Right lobe of liver (tissue), 6 donors: ENCODE measurements around the gene OTOA. TPM values are rescaled to one million over a fixed set of nuclear protein-coding genes. Genes with fewer than 3 reads are reported as not detected.

Experiments used
- ATAC-seq, 4 donors: fragments of 200-7000 bp; cut with Tn5 transposase; one replicate each; pipeline ENCODE4 v1.9.1; 2020; ENCODE audit warnings: mild to moderate bottlenecking in 4 of 4, moderate library complexity in 4 of 4
- DNase-seq, 3 donors: peaks; one replicate each; pipeline ENCODE4 v3.0.0-alpha.2; 2020
- H3K27ac ChIP-seq, 3 donors: fragments of 200-600 bp; one replicate each; pipeline ENCODE4 v1.8.0; 2022
- H3K27me3 ChIP-seq, 2 donors: fragments of 200-600 bp; one replicate each; pipeline ENCODE4 v1.8.0; 2022
- H3K36me3 ChIP-seq, 4 donors: fragments of 200-600 bp; sonication (generic) in 1 of 4; one replicate each; pipeline versions ENCODE4 v1.5.1 to v1.8.0; 2017 to 2022; ENCODE audit warnings: control low read depth in 1 of 4
- H3K4me1 ChIP-seq, 4 donors: fragments of 200-600 bp; sonication (generic) in 1 of 4; one replicate each; pipeline versions ENCODE4 v1.5.1 to v1.8.0; 2017 to 2022; ENCODE audit warnings: control low read depth in 1 of 4
- H3K4me3 ChIP-seq, 3 donors: fragments of 200-600 bp; one replicate each; pipeline ENCODE4 v1.8.0; 2022
- H3K9me3 ChIP-seq, 4 donors: fragments of 200-600 bp; sonication (generic) in 1 of 4; one replicate each; pipeline versions ENCODE4 v1.5.1 to v1.8.0; 2017 to 2022; ENCODE audit warnings: control low read depth in 1 of 4
- CTCF ChIP-seq, 4 donors: fragments of 200-600 bp in 3 of 4; fragments of 450-650 bp in 1 of 4; IDR thresholded peaks; one replicate each; pipeline versions ENCODE4 v1.5.1 to v1.8.0; 2016 to 2022; ENCODE audit warnings: antibody characterized with exemption in 4 of 4, mild to moderate bottlenecking in 2 of 4
- POLR2A ChIP-seq: fragments of 450-650 bp; IDR thresholded peaks from one replicate; pipeline ENCODE4 v1.6.1; 2017; ENCODE audit warnings: antibody characterized with exemption, mild to moderate bottlenecking
- WGBS: methylation state at CpG from one replicate; pipeline ENCODE4 v1.1.6; 2018; ENCODE audit warnings: low coverage, low lambda C conversion rate; ENCODE audit not compliant: insufficient coverage; ENCODE audit errors: missing lambda C conversion rate; 5-methylcytosine and 5-hydroxymethylcytosine counted together
- intact Hi-C, 2 donors: fragments of 100-400 bp; cut with DNase I; formaldehyde crosslinking; loops; one replicate each; pipeline versions ENCODE4 v1.11.2 to v1.14.1; 2022
- total RNA-seq, 6 experiments: library from RNA; depleted of rRNA in 2 of 6; stranded (reverse); fragments of >200 nt in 2 of 6; fragmentation: NEBNext Ultra II Directional in 3 of 6; extraction: Animal tissue kit (Norgen Biotek cat#: 25700) in 3 of 6; gene quantifications; one replicate each; pipeline versions ENCODE4 v1.1.0 to v1.2.4, GENCODE V29; 2016 to 2023
- donor health status: DM: no; HTN: yes; CAD: no.
- donor health status: DM: no; HTN: no; CAD: no.
- donor health status: DM: no; HTN: no; CAD: no.
- donor health status: DM: no; HTN: yes; CAD: no.
- donor health status: DM: no; HTN: yes; CAD: no.

The OTOA gene
- total RNA-seq, 6 experiments from 2014 or later = 0.12 to 0.25 (median 0.17) TPM; not detected in 2

GRCh38 chr16:21619765-21620425 lies 43.9 kb upstream of the OTOA start:
- Histone ChIP-seq H3K9me3 (no peaks in the 10 kb centered on the region), H3K27me3 (no peaks in the 10 kb centered on the region), H3K27ac (no peak overlapping the region), H3K4me1 (no peaks in the 10 kb centered on the region), H3K4me3 (no peak overlapping the region), H3K36me3 (peaks cover 0 to 3% (median under 1%) of the 10 kb centered on the region in 4 donors)
- ATAC-seq (no peak), DNase-seq (no peak)
- WGBS = 89% methylated on average over 4 of the region's 4 CpGs
- no peak for TF ChIP-seq CTCF (IDR thresholded peaks at IDR 0.05)
- no peak for TF ChIP-seq POLR2A
- intact Hi-C loops = no loop called here

GRCh38 chr16:21620592-21620991 lies 43.2 kb upstream of the OTOA start:
- DNase-seq = no peak
- Histone ChIP-seq H3K27ac (no peak overlapping the region), H3K4me1 (no peaks in the 10 kb centered on the region), H3K36me3 (peaks cover 0 to 8% (median 2%) of the 10 kb centered on the region in 4 donors), H3K27me3 (no peaks in the 10 kb centered on the region), H3K4me3 (no peak overlapping the region), H3K9me3 (no peaks in the 10 kb centered on the region)
- ATAC-seq = no peak
- intact Hi-C loops = no loop called here
- no peak for TF ChIP-seq CTCF (IDR thresholded peaks at IDR 0.05)
- no peak for TF ChIP-seq POLR2A

GRCh38 chr16:21622545-21622944 lies 41.2 kb upstream of the OTOA start:
- no peaks in the 10 kb centered on the region for H3K9me3 ChIP-seq
- no peak for ATAC-seq
- TF ChIP-seq CTCF (IDR thresholded peaks at IDR 0.05) (no peak), POLR2A (no peak)
- no peak overlapping the region for H3K27ac ChIP-seq
- H3K4me1 ChIP-seq = no peaks in the 10 kb centered on the region
- intact Hi-C loops = no loop called here
- H3K4me3 ChIP-seq = no peak overlapping the region
- no peaks in the 10 kb centered on the region for H3K27me3 ChIP-seq
- no peak for DNase-seq
- 100% methylated on average over 1 of the region's 1 CpG for WGBS
- peaks cover 0 to 8% (median 2%) of the 10 kb centered on the region in 4 donors for H3K36me3 ChIP-seq

- H3K27me3 ChIP-seq = no peaks in the 10 kb centered on the region
- H3K36me3 ChIP-seq = peaks cover 0 to 8% (median 2%) of the 10 kb centered on the region in 4 donors
- no peaks in the 10 kb centered on the region for H3K4me1 ChIP-seq
- no peak overlapping the region for H3K4me3 ChIP-seq
- DNase-seq = no peak
- intact Hi-C loops = no loop called here
- H3K27ac ChIP-seq = no peak overlapping the region
- no peak for ATAC-seq
- no peaks in the 10 kb centered on the region for H3K9me3 ChIP-seq
- no peak for TF ChIP-seq CTCF (IDR thresholded peaks at IDR 0.05)
- no peak for TF ChIP-seq POLR2A
- WGBS = no CpG with 5 or more reads among the region's 1 CpG
Observed at GRCh38 chr16:21625026-21625425, 38.7 kb upstream of the OTOA start.
